Renal cortical epithelial cell (primary cell): Measurements from ENCODE around the gene RCC2. TPM values are rescaled to one million over a fixed set of nuclear protein-coding genes. Genes with fewer than 3 reads are reported as not detected.
"Not testable (repeated sequence)": the region's sequence is repeated elsewhere in the genome, so short reads cannot be mapped to it uniquely, and the experiment has no call there.

Experiments
- DNase-seq: peaks from one replicate; pipeline ENCODE4 v3.0.0-alpha.2; 2011; ENCODE audit warnings: low read depth
- total RNA-seq: library from RNA; depleted of rRNA; stranded (reverse); fragments of >200 nt; gene quantifications from 2 replicates; pipeline ENCODE4 v1.2.3, GENCODE V29; 2014

The RCC2 gene
- total RNA-seq, 1 donor from 2014 or later: 71.7 TPM

DNA sequence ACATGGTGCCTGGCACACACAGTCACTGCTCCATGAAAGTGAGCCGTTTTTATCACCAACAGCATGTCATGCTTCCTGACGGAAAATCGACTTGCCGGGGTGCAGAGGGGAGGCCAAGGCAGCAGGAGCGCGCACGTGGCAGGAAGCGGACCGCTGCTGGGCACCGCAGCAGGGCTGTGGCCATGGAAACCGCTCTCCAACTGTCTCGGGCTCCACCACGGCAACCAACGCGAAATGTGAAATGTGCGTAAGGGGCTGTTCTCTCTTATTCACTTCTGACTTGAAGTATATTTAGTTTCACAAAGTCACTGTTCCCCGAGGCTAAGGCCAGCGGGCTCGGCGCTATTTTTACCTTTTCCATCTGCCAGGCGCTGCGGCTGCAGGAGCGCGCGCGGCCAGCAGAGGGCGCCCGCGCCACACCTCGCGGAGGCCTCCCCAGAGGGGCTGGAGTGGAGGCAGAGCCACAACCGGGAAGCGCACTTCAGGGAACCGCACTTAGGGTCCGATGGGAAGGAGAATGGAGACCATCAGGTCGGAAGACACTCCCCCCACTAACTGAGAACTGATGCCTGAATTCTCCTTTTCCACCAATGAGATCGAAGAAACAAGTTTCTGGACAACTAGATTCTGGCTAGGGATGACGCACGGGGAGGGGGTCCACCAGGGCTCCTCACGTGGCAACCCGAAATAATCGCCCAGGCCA is 19.7 kb downstream of the RCC2 start:
- DNase-seq: no peak

DNA sequence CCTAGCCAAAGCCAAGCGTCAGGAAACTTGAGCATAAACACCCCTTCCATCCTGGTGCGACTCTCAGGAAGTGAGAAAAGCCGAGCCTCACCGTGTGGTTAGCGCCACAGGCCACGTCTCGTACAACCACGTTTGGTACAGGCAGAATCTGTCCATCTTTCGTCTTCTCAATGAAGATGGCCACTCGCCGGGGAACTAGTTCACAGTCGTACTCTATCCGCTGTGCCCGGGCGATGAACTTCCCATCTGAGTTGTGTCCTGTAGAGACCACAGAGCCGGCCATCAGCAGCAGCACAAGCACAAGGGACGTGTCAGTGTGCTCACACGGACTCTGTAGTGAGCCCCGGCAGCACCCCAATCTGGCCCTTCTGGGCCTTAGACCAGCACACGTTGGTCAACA is 23.1 kb downstream of the RCC2 start:
- no peak for DNase-seq

DNA sequence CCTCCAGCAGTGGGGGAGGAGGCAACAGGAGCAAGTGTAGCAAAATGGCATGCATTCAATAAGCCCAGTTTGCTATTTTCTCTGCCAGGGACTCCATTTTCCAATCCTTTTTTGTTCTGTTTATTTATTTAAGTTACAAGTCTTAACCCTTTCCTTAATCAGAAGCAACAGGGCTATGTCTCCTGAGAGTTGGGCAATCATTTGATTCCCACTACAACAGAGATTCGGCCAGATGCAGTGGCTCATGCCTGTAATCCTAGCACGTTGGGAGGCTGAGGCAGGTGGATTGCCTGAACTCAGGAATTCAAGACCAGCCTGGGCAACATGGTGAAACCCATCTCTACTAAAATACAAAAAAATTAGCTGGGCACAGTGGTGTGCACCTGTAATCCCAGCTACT is 25.5 kb downstream of the RCC2 start:
- DNase-seq: no peak

DNA sequence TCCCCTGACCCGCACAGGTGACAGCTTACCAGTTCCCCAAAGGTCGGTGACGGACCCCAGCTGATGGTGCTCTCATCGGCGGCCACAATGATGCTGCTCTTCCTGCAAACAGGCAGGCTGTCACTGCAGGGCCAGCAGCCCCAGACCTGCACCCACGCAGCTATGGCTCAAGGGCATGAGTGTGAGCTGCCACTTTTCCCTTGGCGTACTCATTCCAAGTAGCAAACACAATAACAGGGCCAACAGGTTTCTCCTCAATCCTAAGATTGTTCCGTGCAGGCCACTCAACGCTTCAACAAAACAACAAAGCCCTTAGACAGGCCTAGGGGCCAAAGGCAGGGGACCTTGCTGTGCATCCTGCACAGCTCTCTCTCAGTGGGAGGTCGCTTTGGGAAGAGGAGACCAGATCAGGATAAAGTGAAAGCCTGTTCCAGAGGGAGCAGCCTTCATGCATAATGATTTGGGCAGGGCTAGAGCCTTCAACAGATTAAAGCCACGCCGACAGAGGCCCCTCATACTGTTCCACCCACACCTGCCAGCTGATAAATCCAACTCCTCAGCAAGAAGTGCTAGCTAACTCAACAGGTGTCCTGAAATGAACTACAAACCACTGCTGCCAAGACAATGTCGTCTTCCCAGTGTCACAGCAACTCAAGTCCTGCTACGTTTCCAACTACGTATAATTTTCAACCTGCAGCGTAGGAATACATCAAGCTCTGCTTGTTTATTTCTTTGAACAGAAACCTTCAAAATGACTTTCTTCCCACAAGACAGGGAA is 27.2 kb downstream of the RCC2 start:
- DNase-seq: no peak

DNA sequence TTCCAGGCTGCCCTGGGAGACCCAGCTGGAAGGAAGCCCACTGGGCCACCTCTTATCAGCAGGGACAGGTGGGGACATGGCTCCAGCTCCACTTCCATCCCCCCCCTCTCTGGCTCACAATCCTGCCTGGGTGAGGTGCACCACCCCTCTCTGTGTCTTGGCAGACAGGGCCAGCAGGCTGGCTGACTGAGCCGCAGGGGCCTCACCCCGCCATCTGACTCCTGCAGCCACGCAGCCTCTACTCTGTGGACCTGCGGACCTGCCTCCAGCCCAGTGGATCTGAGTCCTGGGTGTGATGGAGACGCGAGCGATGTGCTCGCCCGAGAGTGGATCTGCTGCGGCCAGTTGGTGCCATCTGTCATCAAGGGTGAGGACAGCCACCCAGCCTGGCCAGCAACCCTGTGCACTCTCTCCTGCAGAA is 30.1 kb downstream of the RCC2 start:
- no peak for DNase-seq

DNA sequence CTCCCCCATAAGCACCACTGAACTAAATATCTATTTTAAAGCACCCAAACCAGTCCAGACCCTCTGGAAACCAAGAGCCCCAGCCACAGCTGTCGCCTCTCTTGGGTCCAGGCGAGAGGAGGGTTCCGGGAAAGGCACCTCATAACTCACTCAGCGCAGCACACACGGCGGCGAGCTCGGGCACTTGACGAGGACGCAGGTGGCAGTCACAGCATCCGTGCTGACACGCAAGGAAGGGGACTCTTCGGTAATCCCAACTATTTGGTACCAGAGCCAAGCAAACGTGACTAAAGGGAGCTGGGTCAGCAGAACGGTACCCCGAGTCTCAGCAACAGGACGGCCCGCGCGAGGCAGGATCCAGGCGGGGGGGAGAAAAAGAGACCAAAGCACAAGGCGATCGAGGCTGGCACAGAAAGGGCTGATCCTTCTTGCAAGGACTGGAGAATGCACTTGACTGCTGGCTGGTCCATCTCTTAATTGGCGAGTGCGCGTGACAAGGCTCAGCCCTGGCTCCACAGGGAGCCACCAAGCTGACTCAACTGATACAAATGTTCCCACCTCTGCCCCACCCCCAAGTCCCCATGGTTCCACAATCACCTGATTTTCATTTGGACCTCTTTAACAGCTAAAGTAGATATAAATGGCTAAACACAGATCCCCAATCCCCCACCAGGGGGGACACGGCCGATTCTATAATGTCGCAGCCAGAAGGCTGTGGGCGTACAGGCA is 31.5 kb downstream of the RCC2 start:
- not testable (repeated sequence) for DNase-seq

DNA sequence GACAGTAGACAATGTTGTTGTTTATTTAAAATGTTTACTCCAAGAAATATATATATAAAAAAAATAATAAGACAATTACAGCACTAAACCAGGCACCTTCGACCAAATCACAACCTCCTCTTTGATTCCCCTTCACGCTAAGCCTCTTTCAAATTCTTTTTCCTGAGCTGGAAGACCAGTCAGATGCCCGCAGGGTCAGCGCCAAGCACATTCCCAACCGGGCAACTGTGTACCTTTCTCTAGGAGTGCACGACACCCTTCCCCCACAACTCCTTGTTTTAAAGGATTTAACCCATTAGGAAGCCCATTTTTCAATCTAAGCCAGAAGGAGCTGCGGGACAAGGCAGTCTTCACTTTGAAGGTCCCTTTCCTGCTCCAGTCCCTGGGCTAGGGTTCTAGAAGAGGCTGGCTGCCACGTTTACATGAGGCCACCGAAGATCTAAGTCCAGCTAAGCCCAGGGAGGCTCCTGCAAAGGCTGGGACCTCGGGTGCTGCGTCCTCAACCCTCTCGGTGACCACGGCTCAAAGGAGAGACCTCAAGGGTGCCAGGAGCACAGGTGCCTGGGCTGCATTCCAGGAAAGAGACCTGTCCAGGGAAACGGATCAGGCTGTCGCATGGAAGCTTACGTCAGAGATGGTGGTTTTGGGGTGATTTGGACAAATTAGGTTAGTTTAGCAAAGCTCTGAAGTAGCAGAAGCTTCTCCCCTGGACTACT is 32.6 kb downstream of the RCC2 start:
- DNase-seq: not testable (repeated sequence)

DNA sequence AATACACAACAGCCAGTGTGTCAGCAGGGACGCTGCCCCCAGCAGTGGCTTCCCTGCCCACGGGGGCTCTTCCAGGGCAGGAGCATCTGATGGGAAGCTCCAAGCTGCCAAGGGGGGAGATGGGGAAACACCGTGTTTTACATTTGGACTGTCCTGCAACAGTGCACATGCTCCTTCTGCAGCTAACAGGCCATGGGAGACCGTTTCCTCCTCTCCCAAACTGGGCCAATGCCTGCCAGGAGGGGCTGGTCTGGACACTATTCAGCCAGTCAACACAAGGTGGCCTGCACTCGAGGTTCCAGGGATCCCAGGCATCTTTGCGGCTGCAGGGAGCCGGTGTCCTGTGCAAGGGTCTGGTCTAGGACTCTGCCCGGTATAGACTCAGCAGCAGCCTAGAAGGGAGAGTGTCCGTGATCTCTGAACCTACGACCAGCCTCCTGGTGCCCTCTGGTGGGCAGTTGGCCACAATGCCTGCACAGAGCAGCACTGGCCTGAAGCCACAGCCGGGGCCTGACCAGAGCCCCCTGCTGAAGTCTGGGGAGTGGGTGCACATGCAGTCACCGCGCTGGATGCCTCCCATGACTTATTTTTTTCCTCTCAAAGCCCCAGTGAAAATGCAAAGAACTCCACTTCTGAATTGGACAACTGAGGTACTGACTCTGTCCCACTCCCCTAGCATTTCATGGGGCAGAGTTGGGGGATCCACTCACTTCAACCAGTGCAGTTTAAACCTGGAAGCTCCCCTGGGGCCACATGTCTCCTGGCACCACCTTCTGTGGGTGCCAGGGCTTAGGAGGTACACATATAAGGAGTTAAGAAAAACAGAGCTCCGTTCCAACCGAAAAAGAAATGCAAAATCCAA is 33.3 kb downstream of the RCC2 start:
- DNase-seq: peak; percentile 39

DNA sequence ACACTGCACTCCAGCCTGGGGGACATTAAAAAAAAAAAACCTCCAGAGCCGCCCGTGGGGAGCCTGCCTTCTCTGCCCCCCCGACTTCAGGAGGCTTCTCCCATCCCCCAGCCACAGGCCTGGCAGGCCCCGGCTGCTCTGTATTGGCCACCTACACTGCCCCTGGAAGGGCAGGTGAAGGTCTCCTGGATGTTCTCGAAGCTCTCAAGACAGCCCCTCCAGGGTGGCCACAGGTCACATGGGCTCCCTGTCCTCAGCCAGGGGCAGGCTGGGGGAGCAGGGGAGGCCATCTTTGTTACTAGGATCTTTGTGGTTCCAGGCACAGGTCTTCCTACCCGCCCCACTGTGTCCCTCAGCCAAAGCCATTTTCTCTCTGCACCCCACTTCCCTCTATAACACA is 34.7 kb downstream of the RCC2 start:
- DNase-seq: no peak

DNA sequence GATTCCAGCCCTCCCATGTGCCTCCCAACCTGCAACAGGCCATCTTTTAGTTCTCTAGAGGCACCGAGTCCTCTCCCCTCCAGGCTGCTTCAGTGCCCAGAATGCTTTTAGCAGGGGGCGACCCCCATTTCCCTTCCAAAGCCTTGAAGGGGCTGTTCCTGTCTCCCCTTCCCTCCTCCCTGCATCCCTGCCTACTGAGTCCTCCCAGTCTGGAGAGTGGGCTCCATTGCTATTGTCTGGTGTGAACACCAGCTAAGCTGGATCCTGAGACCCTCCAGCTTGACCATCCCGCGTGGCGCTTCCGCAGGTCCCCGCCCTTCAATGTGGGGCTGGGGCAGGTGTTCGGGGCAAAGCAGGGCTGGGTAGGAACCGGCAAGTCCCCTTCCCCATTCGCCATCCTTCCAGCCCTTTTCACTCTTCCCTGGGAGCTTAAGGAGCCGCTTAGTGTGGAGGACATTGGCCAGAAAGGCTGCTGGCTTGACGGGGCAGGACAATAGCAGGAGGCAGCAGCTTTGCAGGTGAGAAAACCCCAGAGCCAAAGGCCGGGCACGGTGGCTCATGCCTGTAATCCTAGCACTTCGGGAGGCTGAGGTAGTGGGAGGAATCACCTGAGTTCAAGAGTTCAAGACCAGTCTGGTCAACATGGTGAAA is 35.3 kb downstream of the RCC2 start:
- DNase-seq: no peak

DNA sequence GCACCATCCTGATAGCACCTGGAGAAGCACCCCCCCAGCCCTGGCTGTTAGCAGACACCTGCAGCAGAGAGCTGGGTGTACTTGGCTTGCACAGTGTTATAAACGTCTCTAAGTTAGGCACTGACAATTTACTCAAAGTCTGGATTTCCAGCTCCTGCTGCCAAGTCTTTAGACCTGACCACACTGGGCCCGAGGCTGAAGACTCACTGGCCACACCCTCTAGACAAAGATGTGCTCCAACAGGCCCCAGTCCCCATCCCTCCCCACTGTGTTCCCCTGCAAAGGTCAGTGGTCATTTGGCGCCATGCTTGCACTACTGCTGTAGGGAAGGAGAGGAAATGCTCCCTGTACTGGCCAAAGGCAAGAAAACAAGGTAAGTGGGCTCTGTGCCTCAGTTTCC is 36.4 kb downstream of the RCC2 start:
- no peak for DNase-seq

DNA sequence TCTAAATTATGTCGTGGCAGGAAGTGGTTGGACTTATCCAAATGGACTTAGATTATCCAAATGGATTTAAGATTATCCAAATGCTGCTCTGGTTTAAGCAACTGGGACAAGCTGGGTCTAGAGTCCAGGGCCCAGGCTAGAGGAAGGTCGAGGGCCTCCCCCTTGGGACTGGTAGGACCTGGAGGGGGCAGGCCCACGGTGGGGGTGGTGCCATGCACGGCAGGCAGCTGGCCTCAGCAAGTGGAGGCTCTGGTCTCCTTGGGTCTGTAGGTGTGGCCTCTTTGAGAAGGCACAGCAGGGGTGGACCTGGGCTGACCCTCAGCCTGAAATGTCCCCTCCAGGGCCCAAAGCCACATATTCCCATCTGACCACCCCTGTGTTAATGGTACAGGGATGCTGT is 37.6 kb downstream of the RCC2 start:
- no peak for DNase-seq

DNA sequence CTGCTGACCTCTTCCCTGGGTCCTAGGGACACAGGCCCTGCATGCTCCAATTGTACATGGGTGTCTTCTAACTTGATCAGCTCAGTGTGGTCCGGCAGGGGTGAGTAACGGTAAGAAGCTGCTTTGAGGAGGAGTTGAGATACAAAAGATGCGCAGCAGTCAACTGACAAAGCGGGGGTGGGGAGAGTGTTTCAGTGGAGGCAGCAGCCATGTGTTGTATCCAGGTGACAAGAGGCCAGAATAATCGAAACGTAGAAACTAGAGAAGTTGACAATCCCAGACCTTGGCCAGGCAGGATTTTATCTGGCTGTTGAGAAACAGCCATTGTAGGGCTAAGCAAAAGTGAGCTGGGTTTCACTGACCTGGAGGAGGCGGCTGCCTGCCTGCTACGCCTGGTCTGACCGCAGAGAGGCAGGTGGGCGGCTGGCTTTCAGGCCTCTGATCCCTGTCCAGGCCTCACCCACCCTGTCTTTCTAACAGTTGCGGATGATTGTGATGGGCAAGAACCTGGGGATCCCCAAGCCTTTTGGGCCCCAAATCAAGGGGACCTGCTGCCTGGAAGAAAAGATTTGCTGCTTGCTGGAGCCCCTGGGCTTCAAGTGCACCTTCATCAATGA is 38.6 kb downstream of the RCC2 start:
- no peak for DNase-seq

DNA sequence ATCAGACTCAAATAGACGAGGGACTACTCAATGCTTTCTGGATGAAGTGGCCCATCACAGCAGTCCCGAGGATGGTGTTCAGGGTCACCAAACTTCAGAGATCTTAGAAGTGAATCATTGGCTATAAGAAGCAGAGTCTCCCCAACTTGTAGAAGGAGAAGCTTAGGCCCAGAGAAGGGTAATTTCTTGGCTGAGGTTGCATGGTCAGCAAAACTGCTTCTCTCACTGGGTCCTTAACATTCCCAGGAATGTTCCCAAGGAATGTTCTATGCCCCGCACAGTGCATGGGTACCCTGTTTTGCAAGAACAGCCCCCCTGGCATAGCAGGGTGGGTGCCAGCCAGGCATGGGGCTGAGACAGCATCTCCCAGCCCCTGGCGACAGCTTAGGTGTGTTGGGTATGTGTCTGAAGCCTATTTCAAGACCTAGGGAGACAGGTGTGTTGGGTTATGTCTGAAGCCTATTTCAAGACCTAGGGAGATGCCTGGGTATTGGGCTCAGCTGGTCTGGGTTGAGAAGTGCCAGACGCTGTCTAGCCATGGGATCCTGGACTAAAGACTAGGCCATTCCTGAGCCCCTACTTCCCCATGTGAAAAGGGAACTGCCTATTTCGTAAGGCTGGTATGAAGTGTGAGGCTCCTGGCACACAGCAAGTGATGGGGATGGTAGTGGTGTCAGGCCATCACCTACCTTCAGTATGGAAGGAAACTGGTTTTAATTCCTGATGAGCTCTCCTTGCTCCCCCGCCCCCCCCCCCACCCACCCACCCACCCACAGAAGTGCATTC is 41.4 kb downstream of the RCC2 start:
- no peak for DNase-seq

DNA sequence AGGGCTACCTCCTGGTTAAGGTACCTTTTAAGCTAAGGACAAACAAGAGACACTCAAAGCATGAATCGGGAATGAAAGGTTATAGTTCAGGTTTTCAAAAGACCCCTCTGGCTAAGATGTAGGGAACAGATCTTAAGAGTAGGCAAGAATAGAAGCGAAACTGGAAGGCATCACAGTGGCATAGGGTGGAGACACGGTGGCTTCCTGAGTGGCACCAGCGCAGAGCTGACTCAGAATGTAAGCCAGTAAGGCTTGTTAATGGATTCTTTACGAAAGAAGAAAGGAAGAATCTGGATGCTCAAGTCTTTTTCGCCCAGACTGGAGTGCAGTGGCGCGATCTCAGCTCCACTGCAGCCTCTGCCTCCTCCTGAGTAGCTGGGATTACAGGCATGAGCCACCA is 46.2 kb downstream of the RCC2 start:
- DNase-seq: no peak

DNA sequence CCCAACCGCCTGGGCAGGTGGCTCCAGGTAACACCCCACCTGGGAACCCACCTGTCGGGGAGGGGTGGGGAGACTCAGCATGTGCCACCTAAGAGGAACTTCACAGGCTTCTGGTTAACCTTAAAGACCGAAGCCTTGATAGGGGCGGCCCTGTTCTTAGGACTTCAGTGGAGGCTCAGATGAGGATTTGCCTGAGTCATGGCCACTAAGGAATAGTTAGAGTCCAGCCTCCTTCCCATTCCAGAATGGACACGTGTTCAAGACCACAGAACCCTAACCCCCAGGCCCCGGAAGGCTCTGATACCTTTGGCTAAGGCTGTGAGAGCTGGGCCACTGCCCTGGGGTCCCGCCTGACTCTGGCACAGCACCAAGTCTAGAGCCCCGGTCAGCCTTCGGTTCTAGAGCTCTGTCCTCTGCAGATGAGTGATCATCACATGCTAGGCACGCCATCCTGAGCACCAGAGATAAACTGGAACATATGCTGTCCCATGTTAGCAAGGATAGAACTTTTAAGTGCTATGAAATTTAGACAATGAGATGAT is 47.2 kb downstream of the RCC2 start:
- no peak for DNase-seq

DNA sequence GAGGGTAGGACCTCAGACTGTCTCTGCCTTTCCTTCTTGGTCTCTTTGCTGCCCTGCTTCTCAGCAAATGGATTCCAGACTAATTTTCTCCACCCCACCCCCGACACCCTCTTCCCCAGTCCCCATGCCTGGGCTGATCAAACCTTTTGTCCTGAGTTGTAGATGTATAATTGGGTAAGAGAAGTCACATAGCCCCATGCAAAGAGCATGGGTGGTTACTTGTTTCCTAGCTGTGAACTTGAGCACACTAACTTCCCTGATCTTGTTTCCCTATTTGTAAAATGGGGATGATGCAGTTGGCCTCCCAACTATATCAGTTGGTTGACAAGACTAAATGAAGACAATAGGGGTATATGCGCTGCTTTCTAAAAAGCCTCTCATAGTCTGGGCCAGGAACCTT is 58.3 kb downstream of the RCC2 start:
- DNase-seq: no peak

DNA sequence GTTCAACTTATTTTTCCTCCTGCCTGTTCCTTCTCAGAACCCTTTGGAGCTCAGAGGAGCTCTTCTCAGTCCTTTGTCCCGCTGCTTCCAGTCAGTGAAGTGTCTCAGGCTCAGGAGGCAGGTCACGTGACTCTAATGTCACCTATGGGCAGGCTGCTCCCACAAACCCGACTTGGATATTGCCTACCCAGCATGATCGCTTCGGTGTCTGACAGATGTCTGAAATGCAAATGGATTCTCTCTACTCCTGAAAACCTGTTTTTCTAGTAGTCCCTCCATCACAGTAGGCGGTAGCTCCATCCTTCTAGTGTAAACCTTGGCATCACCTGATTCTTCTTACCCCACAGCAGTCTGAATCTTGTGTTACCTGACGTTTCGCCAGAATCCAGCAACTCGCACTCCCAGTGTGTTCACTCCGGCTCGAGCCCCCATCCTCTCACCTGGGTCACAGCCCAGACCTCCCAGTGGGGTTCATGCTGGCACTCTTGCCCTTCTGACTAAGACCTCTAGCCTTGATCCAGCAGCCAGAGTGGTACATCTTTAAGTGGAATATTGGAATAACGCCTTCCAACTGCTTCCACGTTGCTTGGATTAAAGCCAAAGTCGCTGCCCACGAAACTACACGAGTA is 62.0 kb downstream of the RCC2 start:
- DNase-seq: peak; percentile 2

DNA sequence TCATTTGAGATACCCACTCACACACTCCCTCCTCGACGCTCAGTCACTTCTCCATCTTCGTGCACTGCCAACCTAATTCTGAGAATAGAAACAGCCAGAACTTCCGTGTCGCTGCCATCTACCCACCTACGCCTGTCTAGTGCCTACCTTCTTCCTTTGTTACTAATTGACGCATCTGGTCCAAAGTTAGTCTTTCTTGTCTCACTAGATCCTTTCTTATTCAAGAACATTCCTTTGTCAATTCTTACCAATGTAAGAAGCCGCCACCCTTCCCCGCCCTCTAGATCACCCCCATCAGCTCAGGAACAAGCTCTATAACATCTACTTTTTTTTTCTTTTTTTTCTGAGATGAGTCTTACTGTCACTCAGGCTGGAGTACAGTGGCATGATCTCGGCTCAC is 63.8 kb downstream of the RCC2 start:
- no peak for DNase-seq
